Right lobe of liver (tissue), 4 donors: ENCODE measurements around the gene BTN3A1.

Experiments used
- CTCF ChIP-seq, 4 donors: fragments of 200-600 bp in 3 of 4; fragments of 450-650 bp in 1 of 4; IDR thresholded peaks; one replicate each; pipeline versions ENCODE4 v1.5.1 to v1.8.0; 2016 to 2022; ENCODE audit warnings: antibody characterized with exemption in 4 of 4, mild to moderate bottlenecking in 2 of 4
- POLR2A ChIP-seq: fragments of 450-650 bp; IDR thresholded peaks from one replicate; pipeline ENCODE4 v1.6.1; 2017; ENCODE audit warnings: antibody characterized with exemption, mild to moderate bottlenecking
- donor health status: DM: no; HTN: no; CAD: no.
- donor health status: DM: no; HTN: no; CAD: no.
- donor health status: DM: no; HTN: yes; CAD: no.

DNA sequence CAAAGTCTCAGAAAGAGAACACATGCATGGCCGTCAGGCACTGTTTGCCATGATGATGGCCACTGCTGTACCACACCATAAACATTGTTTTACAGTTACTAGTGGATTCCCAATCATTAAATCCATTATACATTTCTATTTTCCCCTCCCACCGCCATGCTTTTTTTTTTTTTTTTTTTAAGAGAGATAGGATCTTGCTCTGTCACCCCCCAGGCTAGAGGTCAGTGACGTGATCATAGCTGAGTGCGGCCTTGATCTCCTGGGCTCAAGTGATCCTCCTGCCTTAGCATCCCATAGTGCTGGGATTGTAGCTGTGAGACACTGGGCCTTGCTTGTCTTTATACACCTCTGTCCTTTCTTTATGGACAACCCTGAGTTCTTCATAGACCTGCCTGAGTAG lies 33.9 kb downstream of the BTN3A1 start:
- TF ChIP-seq CTCF (IDR thresholded peaks at IDR 0.05) (no peak), POLR2A (no peak)
